HG03066 (cell line): ENCODE measurements around the gene CXCL3.
"Not testable (repeated sequence)": the region's sequence is repeated elsewhere in the genome, so short reads cannot be mapped to it uniquely, and the experiment has no call there.

Source experiments
- ATAC-seq: cut with Tn5 transposase; IDR thresholded peaks from one replicate; pipeline ENCODE4 v1.9.1; 2021; ENCODE audit warnings: low read depth; ENCODE audit not compliant: unreplicated experiment

The CXCL3 gene

GRCh38 chr4:74038425-74039314 lies at the start of gene CXCL3:
TSS of gene CXCL3 (minus strand) at chr4:74038689. CDS start at chr4:74038611, 78 bp downstream.
- no peak for ATAC-seq

DNA sequence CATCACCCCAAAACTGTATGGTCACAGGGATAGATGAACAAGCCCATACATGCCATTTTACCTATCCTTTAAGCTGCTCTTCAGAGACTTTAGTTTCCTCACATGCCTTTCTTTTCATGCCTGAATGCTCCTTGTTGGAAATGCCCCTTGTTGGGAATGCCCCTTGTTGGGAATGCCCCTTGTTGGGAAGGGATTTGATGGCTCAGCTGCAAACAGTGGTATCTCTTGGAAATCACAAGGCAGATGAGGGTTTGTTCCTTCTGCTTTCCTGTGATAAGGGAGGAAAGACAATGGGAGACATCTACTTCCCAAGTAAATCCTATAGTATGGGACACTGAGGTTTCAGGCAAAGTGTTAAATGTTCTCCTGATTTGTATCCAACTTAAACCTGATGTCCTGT lies 49.0 kb upstream of the CXCL3 start:
- ATAC-seq, result no peak

DNA sequence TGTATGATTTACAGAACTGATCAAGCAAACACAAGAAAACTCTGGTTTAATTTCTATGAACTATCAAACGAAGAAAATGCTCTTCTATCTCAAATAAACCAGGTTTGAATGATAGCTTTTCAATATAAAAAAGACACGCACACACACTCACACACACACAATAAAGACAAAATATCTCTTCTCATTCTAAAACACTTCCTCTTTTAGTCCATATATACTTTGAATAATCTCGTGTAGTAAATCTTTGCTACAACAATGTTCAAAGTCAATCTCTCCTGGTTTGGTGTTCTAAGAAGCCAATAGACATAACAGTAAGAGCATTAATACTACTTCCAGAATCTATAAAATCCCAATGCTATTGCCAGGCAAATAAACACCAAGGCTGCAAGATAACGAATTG lies 47.2 kb upstream of the CXCL3 start:
- ATAC-seq, result no peak

- ATAC-seq, result no peak
Measured at GRCh38 chr4:74084984-74085383, 46.5 kb upstream of the CXCL3 start.

- ATAC-seq, result no peak
Measured at GRCh38 chr4:74083546-74083945, 45.1 kb upstream of the CXCL3 start.

GRCh38 chr4:74081035-74081434 lies 42.5 kb upstream of the CXCL3 start:
- ATAC-seq, result no peak

- not testable (repeated sequence) for ATAC-seq
Measured at GRCh38 chr4:74080351-74080750, 41.9 kb upstream of the CXCL3 start.

DNA sequence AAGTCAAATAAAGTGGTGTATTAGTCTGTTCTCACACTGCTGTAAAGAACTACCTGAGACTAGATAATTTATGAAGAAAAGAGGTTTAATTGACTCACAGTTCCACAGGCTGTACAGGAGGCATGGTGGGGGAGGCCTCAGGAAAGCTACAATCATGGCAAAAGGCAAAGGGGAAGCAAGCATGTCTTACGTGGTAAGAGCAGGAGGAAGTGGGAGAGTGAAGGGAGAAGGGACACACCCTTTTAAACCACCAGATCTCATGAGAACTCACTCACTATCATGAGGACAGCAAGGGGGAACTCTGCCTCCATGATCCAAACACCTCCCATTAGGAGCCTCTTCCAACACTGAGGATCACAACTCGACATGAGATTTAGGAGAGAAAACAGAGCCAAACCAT lies 40.5 kb upstream of the CXCL3 start:
- not testable (repeated sequence) for ATAC-seq

DNA sequence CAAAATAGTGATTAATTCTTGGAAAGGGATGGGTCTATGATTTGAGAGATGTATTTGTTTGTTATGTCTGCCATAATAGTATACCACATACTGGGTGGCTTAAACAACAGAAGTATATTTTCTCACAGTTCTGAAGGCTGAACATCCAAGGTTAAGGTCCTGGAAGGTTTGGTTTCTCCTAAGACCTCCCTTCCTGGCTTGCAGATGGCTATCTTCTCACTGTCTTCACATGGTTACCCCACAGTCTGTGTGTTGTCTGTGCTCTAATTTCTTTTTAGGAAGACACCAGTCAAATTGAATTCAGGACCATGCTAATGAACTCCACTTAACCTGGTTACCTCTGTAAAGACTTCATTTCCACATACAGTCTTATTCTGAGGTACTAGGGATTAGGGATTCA lies 34.9 kb upstream of the CXCL3 start:
- no peak for ATAC-seq

GRCh38 chr4:74072739-74073138 lies 34.2 kb upstream of the CXCL3 start:
- ATAC-seq, result no peak

DNA sequence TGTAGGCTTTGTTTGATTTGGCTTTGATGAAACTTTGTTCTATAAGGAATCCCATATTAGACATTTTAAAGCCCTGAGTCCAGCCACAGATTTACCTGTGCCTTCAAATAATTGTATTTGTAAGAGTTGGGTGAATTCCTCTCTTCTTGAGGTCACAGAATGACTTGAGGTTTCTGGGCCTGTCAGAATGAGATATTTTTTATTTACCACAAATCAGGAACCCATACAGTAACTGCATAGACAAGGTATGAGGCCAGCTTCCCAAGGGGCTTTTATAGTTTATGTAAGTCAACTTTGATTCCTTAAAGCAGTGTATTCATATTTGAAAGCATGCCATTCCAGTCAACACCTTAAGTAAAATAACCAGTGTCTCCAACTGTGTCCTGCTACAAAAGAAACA lies 29.1 kb upstream of the CXCL3 start:
- no peak for ATAC-seq

GRCh38 chr4:74066232-74066631 lies 27.7 kb upstream of the CXCL3 start:
- ATAC-seq, result no peak

DNA sequence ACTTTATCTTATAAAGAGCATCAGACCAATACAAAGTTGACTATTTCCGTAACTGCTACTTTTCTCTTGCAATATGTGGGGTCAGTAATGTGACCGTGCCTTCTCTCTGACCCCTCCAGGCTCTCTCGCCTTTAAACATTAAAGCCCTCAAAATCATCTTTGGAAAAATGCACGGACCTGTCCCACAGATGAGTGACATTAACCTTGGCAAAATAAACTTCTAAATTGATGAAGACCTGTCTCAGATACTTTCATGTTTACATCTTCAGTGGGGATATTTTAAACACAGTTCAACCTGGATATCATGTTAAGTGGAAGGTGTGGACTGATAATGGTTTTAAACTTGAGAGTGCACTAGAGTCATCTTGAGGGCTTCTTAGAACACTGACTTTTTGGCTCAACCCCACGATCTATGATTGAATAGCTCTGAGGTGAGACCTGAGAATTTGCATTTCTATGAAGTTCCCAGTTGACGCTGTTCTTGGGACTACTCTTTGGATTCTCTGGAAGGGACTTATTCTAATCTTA lies 26.7 kb upstream of the CXCL3 start:
- no peak for ATAC-seq

- ATAC-seq, result no peak
Measured at GRCh38 chr4:74063859-74064258, 25.4 kb upstream of the CXCL3 start.

- no peak for ATAC-seq
Measured at GRCh38 chr4:74062953-74063352, 24.5 kb upstream of the CXCL3 start.

GRCh38 chr4:74061430-74061829 lies 22.9 kb upstream of the CXCL3 start:
- no peak for ATAC-seq

- ATAC-seq, result no peak
Measured at GRCh38 chr4:74059161-74059829, 20.8 kb upstream of the CXCL3 start.

- no peak for ATAC-seq
Measured at GRCh38 chr4:74058048-74058651, 19.7 kb upstream of the CXCL3 start.

- no peak for ATAC-seq
Measured at GRCh38 chr4:74057588-74057987, 19.1 kb upstream of the CXCL3 start.

DNA sequence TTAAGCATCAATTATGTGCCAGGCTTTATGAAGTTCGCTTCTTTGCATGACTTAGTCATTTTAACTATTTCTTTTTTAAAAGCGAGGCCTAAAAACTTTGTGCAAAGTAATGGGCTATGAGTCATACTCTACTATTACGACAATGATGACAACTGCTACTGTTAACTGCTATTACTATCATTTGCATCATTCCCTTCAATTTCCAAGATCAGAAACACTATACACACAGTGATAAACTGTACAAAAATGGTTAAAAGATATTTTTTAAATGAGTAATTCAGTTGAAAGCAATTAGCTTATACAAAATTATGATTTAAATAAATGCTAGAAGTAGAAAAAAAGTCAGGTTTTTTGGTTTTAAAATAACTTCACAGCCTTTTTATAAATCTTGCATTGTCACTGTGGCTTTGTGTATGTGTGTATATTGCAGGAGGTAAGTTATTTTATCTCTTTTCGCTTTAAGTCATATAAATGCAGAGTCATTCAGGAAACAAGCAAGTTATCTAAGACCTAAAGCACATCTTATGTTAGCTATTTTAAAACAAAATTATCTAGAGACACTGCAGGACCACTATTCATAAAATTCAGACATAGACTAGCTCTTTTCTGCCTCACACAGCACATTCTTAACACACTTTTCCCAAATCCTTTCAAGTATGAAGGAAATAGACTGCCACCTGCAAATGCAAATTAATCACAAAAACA lies 18.5 kb upstream of the CXCL3 start:
- no peak for ATAC-seq
